NCI-H226 (cell line): Measurements from ENCODE around the gene C19orf25.

Experiments
- DNase-seq: peaks from one replicate; pipeline ENCODE4 v3.0.0-alpha.2; 2015

C19orf25 gene

GRCh38 chr19:1460033-1460995 is 18.7 kb downstream of the C19orf25 start:
- DNase-seq = no peak

GRCh38 chr19:1459479-1459878 is 19.5 kb downstream of the C19orf25 start:
- DNase-seq = no peak

GRCh38 chr19:1457892-1458291 is 21.1 kb downstream of the C19orf25 start:
- DNase-seq = no peak

- DNase-seq = peak; percentile 44
Observed at GRCh38 chr19:1457031-1457739, 21.8 kb downstream of the C19orf25 start.

- DNase-seq = no peak
Observed at GRCh38 chr19:1456121-1456900, 22.7 kb downstream of the C19orf25 start.

- DNase-seq = peak; percentile 73
Observed at GRCh38 chr19:1455336-1456120, 23.5 kb downstream of the C19orf25 start.

GRCh38 chr19:1455002-1455335 is 24.0 kb downstream of the C19orf25 start:
- DNase-seq = no peak

GRCh38 chr19:1453525-1454364 is 25.3 kb downstream of the C19orf25 start:
- peak; percentile 56 for DNase-seq

- DNase-seq = no peak
Observed at GRCh38 chr19:1452802-1453524, 26.1 kb downstream of the C19orf25 start.

GRCh38 chr19:1451916-1452801 is 26.9 kb downstream of the C19orf25 start:
- DNase-seq = no peak

- no peak for DNase-seq
Observed at GRCh38 chr19:1450735-1451731, 28.0 kb downstream of the C19orf25 start.

GRCh38 chr19:1449467-1450442 is 29.3 kb downstream of the C19orf25 start, which contains the start of gene APC2:
TSS of gene APC2 (plus strand) at chr19:1450121. CDS start at chr19:1453002, 2,881 bp downstream.
- DNase-seq = peak; percentile 26

- DNase-seq = no peak
Observed at GRCh38 chr19:1447944-1448343, 31.1 kb downstream of the C19orf25 start.

- no peak for DNase-seq
Observed at GRCh38 chr19:1447504-1447903, 31.5 kb downstream of the C19orf25 start.

GRCh38 chr19:1446713-1447481 is 32.1 kb downstream of the C19orf25 start:
- no peak for DNase-seq
